HCT116 (cell line): Measurements from ENCODE around the gene HLA-F. TPM values are rescaled to one million over a fixed set of nuclear protein-coding genes. Genes with fewer than 3 reads are reported as not detected.

ENCODE experiments used
- ATAC-seq: fragments of 200-7000 bp; cut with Tn5 transposase; 2 replicates; pipeline ENCODE4 v1.9.1; 2020; ENCODE audit warnings: mild to moderate bottlenecking, moderate library complexity
- BruUV-seq: library from RNA; stranded (reverse); fragments of 400-500 nt; replicated peaks from 2 replicates; lab custom pipeline; 2021; lab: Mats Ljungman, UMichigan
- CTCF ChIA-PET: fragments of 300-600 bp; sonication (Branson Sonifier 250); formaldehyde crosslinking; loops from one replicate; lab custom pipeline; 2021; ENCODE audit warnings: antibody characterized with exemption; lab: Charles Lee
- POLR2A ChIA-PET: fragments of 300-600, 350-600 bp; sonication (Branson Sonifier 250); formaldehyde crosslinking; loops from one replicate; lab custom pipeline; 2021; ENCODE audit warnings: antibody characterized with exemption; lab: Charles Lee
- RAD21 ChIA-PET, 2 experiments: fragments of 300-600 bp; sonication (Branson Sonifier 250); formaldehyde crosslinking; loops; one replicate each; lab custom pipeline; 2023; ENCODE audit warnings: low total read pairs in 2 of 2; ENCODE audit not compliant: uncharacterized antibody in 2 of 2, unreplicated experiment in 2 of 2, low non-redundant PET in 1 of 2; lab: Charles Lee
- DNase-seq: peaks from one replicate; pipeline ENCODE4 v3.0.0-alpha.2; 2010; ENCODE audit warnings: low read depth, low spot score
- H2AFZ ChIP-seq: fragments of 200-600 bp; shearing (Covaris generic), sonication (generic); 2 replicates; pipeline ENCODE4 v1.6.1; 2017; ENCODE audit warnings: low read depth, mixed run types, mixed read lengths, antibody characterized with exemption, low read length; ENCODE audit not compliant: poor library complexity, severe bottlenecking
- H3K27ac ChIP-seq: 2 replicates; pipeline ENCODE4 v1.5.1; 2012; ENCODE audit warnings: low read depth, low read length
- H3K27me3 ChIP-seq: fragments of 200-600 bp; sonication (generic); 2 replicates; pipeline ENCODE4 v1.6.1; 2016; ENCODE audit warnings: mixed run types, low read length, mixed read lengths; ENCODE audit not compliant: insufficient read depth
- H3K36me3 ChIP-seq, 2 experiments: fragments of 200-500 bp in 1 of 2; fragments of 200-600 bp in 1 of 2; sonication (Bioruptor generic) in 1 of 2; sonication (generic) in 1 of 2; 2 replicates each; pipeline versions ENCODE4 v1.5.1 to v1.6.1; 2014 to 2016; ENCODE audit warnings: low read length in 2 of 2, inconsistent platforms in 1 of 2, mixed read lengths in 1 of 2, mixed run types in 1 of 2; ENCODE audit not compliant: insufficient read depth in 2 of 2, control insufficient read depth in 1 of 2
- H3K4me1 ChIP-seq, 2 experiments: fragments of 200-600 bp in 1 of 2; sonication (generic) in 1 of 2; 2 replicates each; pipeline versions ENCODE4 v1.5.1 to v1.6.1; 2012 to 2017; ENCODE audit warnings: low read length in 2 of 2, inconsistent platforms in 1 of 2, mild to moderate bottlenecking in 1 of 2, mixed read lengths in 1 of 2, mixed run types in 1 of 2, moderate library complexity in 1 of 2; ENCODE audit not compliant: insufficient read depth in 2 of 2, control insufficient read depth in 1 of 2
- H3K4me2 ChIP-seq: fragments of 200-600 bp; sonication (generic); 2 replicates; pipeline ENCODE4 v1.6.1; 2017; ENCODE audit warnings: mixed run types, low read length, mixed read lengths
- H3K4me3 ChIP-seq, 2 experiments: fragments of 200-600 bp in 1 of 2; sonication (generic) in 1 of 2; replicated peaks in 1 of 2; 2 replicates each; pipeline ENCODE4 v1.5.1; 2011 to 2016; ENCODE audit warnings: low read length in 2 of 2, control low read depth in 1 of 2, low read depth in 1 of 2, mild to moderate bottlenecking in 1 of 2, mixed read lengths in 1 of 2, mixed run types in 1 of 2
- H3K79me2 ChIP-seq: fragments of 200-600 bp; sonication (generic); 2 replicates; pipeline ENCODE4 v1.6.1; 2017; ENCODE audit warnings: mild to moderate bottlenecking, mixed run types, low read length, moderate library complexity, mixed read lengths; ENCODE audit not compliant: insufficient read depth
- H3K9ac ChIP-seq: fragments of 200-600 bp; sonication (generic); 2 replicates; pipeline ENCODE4 v1.6.1; 2016; ENCODE audit warnings: low read length, mixed read lengths
- H3K9me2 ChIP-seq: fragments of 200-600 bp; sonication (generic), shearing (Covaris generic); 2 replicates; pipeline ENCODE4 v1.6.1; 2017; ENCODE audit warnings: mixed run types, mild to moderate bottlenecking, moderate library complexity; ENCODE audit not compliant: insufficient read depth
- H3K9me3 ChIP-seq, 2 experiments: fragments of 200-500 bp in 1 of 2; fragments of 200-600 bp in 1 of 2; sonication (Bioruptor generic) in 1 of 2; sonication (generic) in 1 of 2; 2 replicates each; pipeline ENCODE4 v1.6.1; 2014 to 2017; ENCODE audit warnings: low read length in 2 of 2, mixed read lengths in 2 of 2, inconsistent platforms in 1 of 2, low read depth in 1 of 2, mild to moderate bottlenecking in 1 of 2, mixed run types in 1 of 2, moderate library complexity in 1 of 2; ENCODE audit not compliant: control insufficient read depth in 1 of 2, insufficient read depth in 1 of 2
- H4K20me1 ChIP-seq: fragments of 200-600 bp; sonication (generic), shearing (Covaris generic); 2 replicates; pipeline ENCODE4 v1.6.1; 2017; ENCODE audit warnings: mixed run types, mild to moderate bottlenecking, moderate library complexity; ENCODE audit not compliant: insufficient read depth
- SIN3A ChIP-seq: IDR thresholded peaks from 2 replicates; pipeline ENCODE4 v1.6.1; 2012; ENCODE audit warnings: low read depth
- intact Hi-C: fragments of 100-400 bp; cut with micrococcal nuclease; formaldehyde crosslinking; loops from 2 replicates; pipeline ENCODE4 v1.10.0; 2022
- total RNA-seq: library from RNA; stranded (reverse); gene quantifications from one replicate; pipeline ENCODE4 v1.2.1, GENCODE V29; 2021; ENCODE audit not compliant: unreplicated experiment
- TF ChIP-seq, protein P1 (sequence below): IDR thresholded peaks from 2 replicates; pipeline ENCODE4 v1.6.1; 2012; ENCODE audit warnings: low read depth

Gene HLA-F
- total RNA-seq, 1 experiment from 2014 or later, result 24.6 TPM

DNA sequence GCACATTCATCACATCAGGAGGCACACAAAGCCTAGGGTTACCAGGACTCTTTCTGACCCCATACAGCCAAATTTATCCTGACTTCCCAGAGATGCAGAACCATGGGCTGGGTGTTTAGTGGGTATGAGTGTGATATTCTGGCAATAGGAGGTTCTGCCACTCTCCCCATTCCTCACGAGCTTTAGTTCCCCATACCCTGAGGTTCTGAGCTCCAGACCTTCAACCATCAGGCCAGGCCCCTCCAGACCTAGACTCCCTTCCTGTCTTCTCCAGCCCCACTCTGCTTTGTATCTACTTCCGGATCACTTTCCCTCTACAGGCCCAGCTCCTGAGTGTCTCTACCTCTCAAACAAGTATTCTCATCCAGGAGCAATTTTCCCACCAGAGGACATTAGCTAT lies 4.4 kb downstream of the HLA-F start (continued):
- TF ChIP-seq, protein P1, sequence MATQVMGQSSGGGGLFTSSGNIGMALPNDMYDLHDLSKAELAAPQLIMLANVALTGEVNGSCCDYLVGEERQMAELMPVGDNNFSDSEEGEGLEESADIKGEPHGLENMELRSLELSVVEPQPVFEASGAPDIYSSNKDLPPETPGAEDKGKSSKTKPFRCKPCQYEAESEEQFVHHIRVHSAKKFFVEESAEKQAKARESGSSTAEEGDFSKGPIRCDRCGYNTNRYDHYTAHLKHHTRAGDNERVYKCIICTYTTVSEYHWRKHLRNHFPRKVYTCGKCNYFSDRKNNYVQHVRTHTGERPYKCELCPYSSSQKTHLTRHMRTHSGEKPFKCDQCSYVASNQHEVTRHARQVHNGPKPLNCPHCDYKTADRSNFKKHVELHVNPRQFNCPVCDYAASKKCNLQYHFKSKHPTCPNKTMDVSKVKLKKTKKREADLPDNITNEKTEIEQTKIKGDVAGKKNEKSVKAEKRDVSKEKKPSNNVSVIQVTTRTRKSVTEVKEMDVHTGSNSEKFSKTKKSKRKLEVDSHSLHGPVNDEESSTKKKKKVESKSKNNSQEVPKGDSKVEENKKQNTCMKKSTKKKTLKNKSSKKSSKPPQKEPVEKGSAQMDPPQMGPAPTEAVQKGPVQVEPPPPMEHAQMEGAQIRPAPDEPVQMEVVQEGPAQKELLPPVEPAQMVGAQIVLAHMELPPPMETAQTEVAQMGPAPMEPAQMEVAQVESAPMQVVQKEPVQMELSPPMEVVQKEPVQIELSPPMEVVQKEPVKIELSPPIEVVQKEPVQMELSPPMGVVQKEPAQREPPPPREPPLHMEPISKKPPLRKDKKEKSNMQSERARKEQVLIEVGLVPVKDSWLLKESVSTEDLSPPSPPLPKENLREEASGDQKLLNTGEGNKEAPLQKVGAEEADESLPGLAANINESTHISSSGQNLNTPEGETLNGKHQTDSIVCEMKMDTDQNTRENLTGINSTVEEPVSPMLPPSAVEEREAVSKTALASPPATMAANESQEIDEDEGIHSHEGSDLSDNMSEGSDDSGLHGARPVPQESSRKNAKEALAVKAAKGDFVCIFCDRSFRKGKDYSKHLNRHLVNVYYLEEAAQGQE, result no peak
- TF ChIP-seq, all 23 proteins: peak for 0

DNA sequence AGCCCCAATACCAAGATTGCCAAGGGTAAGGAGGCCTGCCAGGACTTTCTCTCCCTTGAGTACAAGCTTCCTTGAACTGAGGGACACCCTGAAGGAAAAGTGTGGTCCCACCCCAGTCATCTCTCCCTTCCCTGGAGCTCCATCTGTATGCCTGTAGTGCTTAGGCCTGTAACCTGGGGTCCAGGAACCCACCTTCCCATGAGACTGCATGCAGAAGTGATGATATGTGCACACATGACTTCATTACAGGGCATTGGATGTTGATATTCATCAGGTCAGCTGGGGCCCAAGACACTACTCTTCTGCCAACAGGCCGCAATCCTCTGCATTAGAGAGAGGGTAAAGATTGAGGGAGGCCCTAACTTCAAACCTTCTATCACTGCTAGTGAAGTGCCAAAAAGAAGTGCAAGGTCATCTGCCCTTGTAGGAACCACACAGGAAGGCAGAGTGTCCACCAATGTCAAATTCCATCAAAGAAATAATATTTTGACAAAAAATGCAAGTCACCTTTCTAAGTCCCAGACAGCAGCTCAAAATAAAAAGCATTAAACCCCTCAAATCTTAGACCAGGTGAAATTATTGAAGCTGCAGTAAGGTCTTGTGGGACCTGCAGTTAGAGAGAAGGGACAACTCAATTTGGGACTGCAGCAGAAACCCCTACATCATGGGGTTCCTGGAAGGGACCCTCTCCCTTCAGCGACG lies 5.1 kb downstream of the HLA-F start:
- POLR2A ChIA-PET, result no interaction called here
- Histone ChIP-seq H3K4me1 (peaks cover 0 to 4% of the 10 kb centered on the region in 2 experiments; a peak in 1 of 4 replicates), H3K27ac (no peak overlapping the region), H3K27me3 (no peaks in the 10 kb centered on the region), H3K4me2 (no peak overlapping the region), H3K9me2 (no peaks in the 10 kb centered on the region), H3K9ac (no peak overlapping the region), H4K20me1 (no peaks in the 10 kb centered on the region)
- ATAC-seq (no peak), DNase-seq (no peak)
- intact Hi-C loops, result no loop called here
- TF ChIP-seq SIN3A, result no peak
- TF ChIP-seq, all 23 proteins: peak for 0
- Histone ChIP-seq H3K4me3 (no peak overlapping the region), H3K36me3 (peaks cover 0 to 3% of the 10 kb centered on the region in 2 experiments; a peak in 1 of 4 replicates), H3K79me2 (no peaks in the 10 kb centered on the region), H3K9me3 (no peaks in the 10 kb centered on the region), H2AFZ (no peak overlapping the region)
- RAD21 ChIA-PET, result no interaction called here
- no TSS peak for BruUV-seq
- CTCF ChIA-PET, result no interaction called here
